Right cardiac atrium (tissue), 5 donors: ENCODE data around the gene ITGA2. TPM values are rescaled to one million over a fixed set of nuclear protein-coding genes. Genes with fewer than 3 reads are reported as not detected.
A peak's percentile ranks its signal among the peaks of the same experiment; 100 is the strongest.

ENCODE experiments used
- ATAC-seq, 2 donors: fragments of 200-7000 bp; cut with Tn5 transposase; one replicate each; pipeline versions ENCODE4 v1.8.0 to v1.9.1; 2020; ENCODE audit warnings: moderate library complexity in 2 of 2, mild to moderate bottlenecking in 1 of 2
- DNase-seq, 3 donors: peaks; one replicate each; pipeline ENCODE4 v3.0.0-alpha.2; 2020
- H3K27ac ChIP-seq: one replicate; pipeline ENCODE4 v1.5.1; 2013; ENCODE audit warnings: mild to moderate bottlenecking, low read length, control low read depth, moderate library complexity
- H3K27me3 ChIP-seq: one replicate; pipeline ENCODE4 v1.6.1; 2013; ENCODE audit not compliant: control insufficient read depth, insufficient read depth
- H3K4me1 ChIP-seq: one replicate; pipeline ENCODE4 v1.6.1; 2013; ENCODE audit warnings: low read length; ENCODE audit not compliant: control insufficient read depth, insufficient read depth
- H3K4me3 ChIP-seq: one replicate; pipeline ENCODE4 v1.5.1; 2013; ENCODE audit warnings: low read length, control low read depth
- H3K9me3 ChIP-seq: one replicate; pipeline ENCODE4 v1.6.1; 2013; ENCODE audit warnings: low read length; ENCODE audit not compliant: control insufficient read depth
- WGBS: extraction: QIAGEN DNeasy Blood & Tissue Kit; methylation state at CpG from one replicate; pipeline ENCODE4 v1.1.7; 2013; 5-methylcytosine and 5-hydroxymethylcytosine counted together
- intact Hi-C, 4 donors: fragments of 100-400 bp; cut with DNase I; formaldehyde crosslinking; loops; one replicate each; pipeline versions ENCODE4 v1.11.0 to v1.14.0; 2022 to 2023
- polyA plus RNA-seq: library from polyadenylated mRNA; stranded (reverse); fragments of 200-250 nt; gene quantifications from one replicate; pipeline ENCODE4 v1.2.3, GENCODE V29; 2013
- total RNA-seq, 4 donors: library from RNA; stranded (reverse); fragmentation: NEBNext Ultra II Directional; extraction: Animal tissue kit (Norgen Biotek cat#: 25700); gene quantifications; one replicate each; pipeline ENCODE4 v1.2.1, GENCODE V29; 2021
- donor health status: healthy with polysubstance abuse.
- donor health status: DM: no; HTN: yes; CAD: no.
- donor health status: DM: no; HTN: no; CAD: no.
- donor health status: DM: no; HTN: yes; CAD: no; lungs with severe emphysema.
- donor health status: DM: yes; HTN: yes; CAD: no.

The ITGA2 gene
- total and polyA plus RNA-seq, 5 donors = 0.50 to 5.2 (median 1.7) TPM

GRCh38 chr5:53019320-53019719 lies 30.2 kb downstream of the ITGA2 start:
- no peak overlapping the region for H3K4me3 ChIP-seq
- H3K9me3 ChIP-seq = no peaks in the 10 kb centered on the region
- WGBS = 86% methylated on average over 4 of the region's 4 CpGs
- no peaks in the 10 kb centered on the region for H3K27me3 ChIP-seq
- H3K4me1 ChIP-seq = no peaks in the 10 kb centered on the region
- no peak for ATAC-seq
- no peak for DNase-seq
- intact Hi-C loops = no loop called here
- no peak overlapping the region for H3K27ac ChIP-seq

GRCh38 chr5:53022930-53023511 lies 33.9 kb downstream of the ITGA2 start:
- DNase-seq (no peak), ATAC-seq (no peak)
- intact Hi-C loops = no loop called here
- no peaks in the 10 kb centered on the region for H3K4me1 ChIP-seq
- H3K9me3 ChIP-seq = no peaks in the 10 kb centered on the region
- H3K27ac ChIP-seq = no peak overlapping the region
- no peaks in the 10 kb centered on the region for H3K27me3 ChIP-seq
- WGBS = 85% methylated on average over 6 of the region's 6 CpGs
- no peak overlapping the region for H3K4me3 ChIP-seq

- H3K27ac ChIP-seq = no peak overlapping the region
- WGBS = 65% methylated on average over 2 of the region's 2 CpGs
- no peaks in the 10 kb centered on the region for H3K9me3 ChIP-seq
- intact Hi-C loops = no loop called here
- DNase-seq (no peak), ATAC-seq (peak in 1 of 2 donors; percentile 20)
- H3K4me3 ChIP-seq = no peak overlapping the region
- no peaks in the 10 kb centered on the region for H3K4me1 ChIP-seq
- no peaks in the 10 kb centered on the region for H3K27me3 ChIP-seq
These were observed 34.8 kb downstream of the ITGA2 start for GRCh38 chr5:53023969-53024368.

- no peak overlapping the region for H3K4me3 ChIP-seq
- DNase-seq (no peak), ATAC-seq (no peak)
- no peaks in the 10 kb centered on the region for H3K27me3 ChIP-seq
- intact Hi-C loops = no loop called here
- no peaks in the 10 kb centered on the region for H3K4me1 ChIP-seq
- H3K9me3 ChIP-seq = no peaks in the 10 kb centered on the region
- WGBS = 85% methylated on average over 4 of the region's 4 CpGs
- H3K27ac ChIP-seq = no peak overlapping the region
These were observed 35.4 kb downstream of the ITGA2 start for GRCh38 chr5:53024535-53024934.

GRCh38 chr5:53025487-53025886 lies 36.3 kb downstream of the ITGA2 start:
- no peaks in the 10 kb centered on the region for H3K27me3 ChIP-seq
- intact Hi-C loops = no loop called here
- H3K9me3 ChIP-seq = no peaks in the 10 kb centered on the region
- 73% methylated on average over 5 of the region's 5 CpGs for WGBS
- no peak overlapping the region for H3K4me3 ChIP-seq
- H3K27ac ChIP-seq = no peak overlapping the region
- DNase-seq (no peak), ATAC-seq (no peak)
- H3K4me1 ChIP-seq = no peaks in the 10 kb centered on the region

GRCh38 chr5:53027913-53028312 lies 38.8 kb downstream of the ITGA2 start:
- ATAC-seq (peak; percentile 52 to 74), DNase-seq (peak; percentile 36 to 76 (median 62))
- Histone ChIP-seq H3K4me1 (no peaks in the 10 kb centered on the region), H3K9me3 (no peaks in the 10 kb centered on the region), H3K27me3 (no peaks in the 10 kb centered on the region), H3K4me3 (no peak overlapping the region), H3K27ac (no peak overlapping the region)
- intact Hi-C loops = no loop called here
- WGBS = 33% methylated on average over 4 of the region's 4 CpGs

- 87% methylated on average over 1 of the region's 1 CpG for WGBS
- no peaks in the 10 kb centered on the region for H3K4me1 ChIP-seq
- H3K9me3 ChIP-seq = no peaks in the 10 kb centered on the region
- ATAC-seq = no peak
- intact Hi-C loops = no loop called here
- no peak for DNase-seq
- no peak overlapping the region for H3K4me3 ChIP-seq
- H3K27me3 ChIP-seq = no peaks in the 10 kb centered on the region
- H3K27ac ChIP-seq = no peak overlapping the region
These were observed 40.5 kb downstream of the ITGA2 start for GRCh38 chr5:53029608-53030007.

GRCh38 chr5:53030893-53031292 lies 41.7 kb downstream of the ITGA2 start:
- intact Hi-C loops = no loop called here
- ATAC-seq (peak in 1 of 2 donors; percentile 19), DNase-seq (no peak)
- H3K4me3 ChIP-seq = no peak overlapping the region
- H3K4me1 ChIP-seq = no peaks in the 10 kb centered on the region
- WGBS = 80% methylated on average over 2 of the region's 2 CpGs
- H3K27me3 ChIP-seq = no peaks in the 10 kb centered on the region
- no peak overlapping the region for H3K27ac ChIP-seq
- no peaks in the 10 kb centered on the region for H3K9me3 ChIP-seq

GRCh38 chr5:53031695-53032096 lies 42.5 kb downstream of the ITGA2 start:
- no peak for DNase-seq
- Histone ChIP-seq H3K27me3 (no peaks in the 10 kb centered on the region), H3K9me3 (no peaks in the 10 kb centered on the region), H3K27ac (peak overlapping the region; percentile 24), H3K4me3 (no peak overlapping the region), H3K4me1 (no peaks in the 10 kb centered on the region)
- intact Hi-C loops = no loop called here
- 49% methylated on average over 4 of the region's 4 CpGs for WGBS
- ATAC-seq = peak; percentile 50 to 85

GRCh38 chr5:53032188-53032587 lies 43.0 kb downstream of the ITGA2 start:
- H3K27me3 ChIP-seq = no peaks in the 10 kb centered on the region
- 45% methylated on average over 2 of the region's 2 CpGs for WGBS
- ATAC-seq (no peak), DNase-seq (no peak)
- H3K9me3 ChIP-seq = no peaks in the 10 kb centered on the region
- H3K4me1 ChIP-seq = no peaks in the 10 kb centered on the region
- no peak overlapping the region for H3K27ac ChIP-seq
- intact Hi-C loops = no loop called here
- no peak overlapping the region for H3K4me3 ChIP-seq

- intact Hi-C loops = no loop called here
- H3K9me3 ChIP-seq = no peaks in the 10 kb centered on the region
- DNase-seq (no peak), ATAC-seq (no peak)
- H3K27me3 ChIP-seq = no peaks in the 10 kb centered on the region
- H3K4me1 ChIP-seq = peaks cover 6% of the 10 kb centered on the region
- H3K4me3 ChIP-seq = no peak overlapping the region
- no peak overlapping the region for H3K27ac ChIP-seq
These were observed 45.7 kb downstream of the ITGA2 start for GRCh38 chr5:53034832-53035231.

GRCh38 chr5:53035868-53036381 lies 46.8 kb downstream of the ITGA2 start:
- 56% methylated on average over 2 of the region's 2 CpGs for WGBS
- no peaks in the 10 kb centered on the region for H3K27me3 ChIP-seq
- peaks cover 6% of the 10 kb centered on the region for H3K4me1 ChIP-seq
- H3K4me3 ChIP-seq = no peak overlapping the region
- no peak for ATAC-seq
- DNase-seq = no peak
- no peak overlapping the region for H3K27ac ChIP-seq
- no peaks in the 10 kb centered on the region for H3K9me3 ChIP-seq
- intact Hi-C loops = no loop called here
